K562 (cell line): ENCODE measurements around the gene OCIAD2. TPM values are rescaled to one million over a fixed set of nuclear protein-coding genes. Genes with fewer than 3 reads are reported as not detected.
A peak's percentile ranks its signal among the peaks of the same experiment; 100 is the strongest.

ENCODE experiments used
- ATAC-seq: fragments of 200-7000 bp; cut with Tn5 transposase; 3 replicates; pipeline ENCODE4 v1.9.1; 2020; ENCODE audit warnings: moderate library complexity
- BruUV-seq: library from RNA; stranded (reverse); fragments of 400-500 nt; replicated peaks from 2 replicates; lab custom pipeline; 2021; lab: Mats Ljungman, UMichigan
- CTCF ChIA-PET: fragments of 300-600 bp; formaldehyde crosslinking; extraction: SDS; loops from one replicate; lab custom pipeline; 2021; ENCODE audit warnings: low intra/inter-chr PET ratio; lab: Yijun Ruan, JAX
- POLR2A ChIA-PET: fragments of 300-600, 350-650 bp; sonication (Branson Sonifier 250); formaldehyde crosslinking; extraction: SDS; loops from one replicate; lab custom pipeline; 2021; ENCODE audit warnings: antibody characterized with exemption, inconsistent platforms; lab: Yijun Ruan, JAX
- DNase-seq, 4 experiments: peaks; one replicate each; pipeline versions ENCODE4 v3.0.0 to v3.0.0-alpha.2; 2011 to 2018; ENCODE audit warnings: low spot score in 3 of 4, mixed read lengths in 3 of 4; ENCODE audit errors: extremely low read depth in 1 of 4
- FAIRE-seq: peaks from 2 replicates; lab custom pipeline; 2011; peaks lifted over from hg19 to GRCh38; lab: Jason Lieb, UNC
- H2AFZ ChIP-seq: 2 replicates; pipeline ENCODE4 v1.6.0; 2011; ENCODE audit warnings: low read depth, low read length, control low read depth, inconsistent platforms
- H3K27ac ChIP-seq: fragments of 200-600 bp; 3 replicates; pipeline ENCODE4 v1.8.0; 2011; ENCODE audit warnings: low read depth, mild to moderate bottlenecking, control low read depth, inconsistent platforms, low read length, moderate library complexity, mixed read lengths; ENCODE audit errors: extremely low read depth
- H3K27me3 ChIP-seq, 2 experiments: fragments of 300-600 bp in 1 of 2; 2 replicates in 1 of 2; 3 replicates in 1 of 2; pipeline versions ENCODE4 v1.6.0 to v1.8.0; 2011; ENCODE audit warnings: inconsistent platforms in 2 of 2, low read length in 2 of 2, mild to moderate bottlenecking in 1 of 2, mixed read lengths in 1 of 2, moderate library complexity in 1 of 2; ENCODE audit not compliant: control insufficient read depth in 2 of 2, insufficient read depth in 2 of 2
- H3K36me3 ChIP-seq: fragments of 300-600 bp; 3 replicates; pipeline ENCODE4 v1.8.0; 2011; ENCODE audit warnings: mild to moderate bottlenecking, low read length, inconsistent platforms; ENCODE audit not compliant: control insufficient read depth, insufficient read depth
- H3K4me1 ChIP-seq, 2 experiments: fragments of 200-600 bp in 1 of 2; replicated peaks in 1 of 2; 2 replicates in 1 of 2; 3 replicates in 1 of 2; pipeline versions ENCODE4 v1.5.1 to v1.8.0; 2011; ENCODE audit warnings: inconsistent platforms in 2 of 2, low read length in 2 of 2, mild to moderate bottlenecking in 1 of 2, mixed read lengths in 1 of 2, moderate library complexity in 1 of 2; ENCODE audit not compliant: control insufficient read depth in 2 of 2, insufficient read depth in 2 of 2
- H3K4me2 ChIP-seq: 2 replicates; pipeline ENCODE4 v1.6.1; 2011; ENCODE audit warnings: low read length, control low read depth, inconsistent platforms, mixed read lengths; ENCODE audit not compliant: insufficient read depth
- H3K4me3 ChIP-seq: fragments of 200-600 bp; sonication (generic), shearing (Covaris generic); 2 replicates; pipeline ENCODE4 v1.5.1; 2016; ENCODE audit warnings: control low read depth, inconsistent platforms
- H3K79me2 ChIP-seq: fragments of 200-600 bp; 3 replicates; pipeline ENCODE4 v1.8.0; 2011; ENCODE audit warnings: low read length, inconsistent platforms; ENCODE audit not compliant: control insufficient read depth, insufficient read depth
- H3K9ac ChIP-seq, 2 experiments: 2 replicates each; pipeline versions ENCODE4 v1.6.0 to v1.6.1; 2011; ENCODE audit warnings: low read depth in 2 of 2, low read length in 2 of 2, control low read depth in 1 of 2, inconsistent platforms in 1 of 2, mild to moderate bottlenecking in 1 of 2, mixed read lengths in 1 of 2; ENCODE audit not compliant: insufficient read depth in 1 of 2
- H3K9me1 ChIP-seq: one replicate; pipeline ENCODE4 v1.6.0; 2011; ENCODE audit warnings: inconsistent platforms, mild to moderate bottlenecking, low read length, moderate library complexity; ENCODE audit not compliant: control insufficient read depth, insufficient read depth
- H3K9me3 ChIP-seq: replicated peaks from 2 replicates; pipeline ENCODE4 v1.5.1; 2011; ENCODE audit warnings: low read depth, low read length, inconsistent platforms; ENCODE audit not compliant: control insufficient read depth, insufficient read depth
- H4K20me1 ChIP-seq: replicated peaks from 2 replicates; pipeline ENCODE4 v1.6.1; 2011; ENCODE audit warnings: low read length, inconsistent platforms, mixed read lengths; ENCODE audit not compliant: control insufficient read depth, insufficient read depth
- NFYB ChIP-seq: IDR thresholded peaks from 2 replicates; pipeline ENCODE4 v1.6.1; 2011; ENCODE audit warnings: mild to moderate bottlenecking, moderate library complexity; ENCODE audit not compliant: insufficient read length; ENCODE audit errors: extremely low read depth
- PURB ChIP-seq: sonication (generic); formaldehyde crosslinking; IDR thresholded peaks from 2 replicates; pipeline ENCODE4 v1.9.0; 2021; ENCODE audit warnings: low read depth, mild to moderate bottlenecking, missing genetic modification reagents
- WGBS: fragments of 100-300 bp; shearing (Covaris generic); methylation state at CpG from one replicate; pipeline ENCODE4 v1.1.6; 2016; ENCODE audit warnings: low coverage, mixed read lengths; ENCODE audit not compliant: insufficient coverage; ENCODE audit errors: missing lambda C conversion rate; 5-methylcytosine and 5-hydroxymethylcytosine counted together
- in situ Hi-C: fragments of 300-500 bp; cut with MboI; formaldehyde crosslinking; loops from 4 replicates; pipeline ENCODE4 v1.15.0; 2018; ENCODE audit warnings: inconsistent platforms, mixed read lengths
- intact Hi-C: fragments of 100-400 bp; cut with micrococcal nuclease; formaldehyde crosslinking; loops from 2 replicates; pipeline ENCODE4 v1.14.2; 2022
- polyA plus RNA-seq, 8 experiments: library from polyadenylated mRNA; depleted of rRNA in 4 of 8; stranded (reverse) in 5 of 8; unstranded in 3 of 8; fragments of >200 nt; fragmentation: Nextera tagmentation in 2 of 8; fragmentation: Illumina TruSeq in 1 of 8; extraction: Ambion mirVana in 2 of 8; extraction: Trizol in 1 of 8; gene quantifications; 2 replicates each; pipeline versions ENCODE4 v1.2.1 to v1.2.3, GENCODE V29; 2011 to 2014; ENCODE audit warnings: inconsistent platforms in 1 of 8, missing spikeins in 1 of 8
- total RNA-seq, 7 experiments: library from RNA; depleted of rRNA in 6 of 7; stranded (reverse); fragments of >200 nt in 6 of 7; fragmentation: Illumina TruSeq in 2 of 7; extraction: Trizol in 2 of 7; gene quantifications; 2 replicates each; pipeline versions ENCODE4 v1.2.1 to v1.2.3, GENCODE V29; 2011 to 2021; ENCODE audit warnings: low replicate concordance in 1 of 7
- TF ChIP-seq, protein P1 (sequence below), 3 experiments: IDR thresholded peaks in 2 of 3; conservative IDR thresholded peaks in 1 of 3; 2 replicates each; pipeline ENCODE4 v1.5.1; 2011 to 2012; ENCODE audit warnings: low read length in 3 of 3, mild to moderate bottlenecking in 3 of 3, control low read depth in 2 of 3, improper control_type of control experiment in 1 of 3, inconsistent platforms in 1 of 3, low read depth in 1 of 3, mixed read lengths in 1 of 3, moderate library complexity in 1 of 3; ENCODE audit not compliant: insufficient read depth in 2 of 3
- TF ChIP-seq, protein P2 (sequence below): fragments of 450-650 bp; IDR thresholded peaks from 2 replicates; pipeline ENCODE4 v1.6.1; 2018; ENCODE audit not compliant: partially characterized antibody

The OCIAD2 gene
- total and polyA plus RNA-seq, 9 of the 15 experiments (the other 6 are each of a cell fraction or from before 2014, with no cell fraction given): 0.11 to 0.98 TPM; not detected in 7

DNA sequence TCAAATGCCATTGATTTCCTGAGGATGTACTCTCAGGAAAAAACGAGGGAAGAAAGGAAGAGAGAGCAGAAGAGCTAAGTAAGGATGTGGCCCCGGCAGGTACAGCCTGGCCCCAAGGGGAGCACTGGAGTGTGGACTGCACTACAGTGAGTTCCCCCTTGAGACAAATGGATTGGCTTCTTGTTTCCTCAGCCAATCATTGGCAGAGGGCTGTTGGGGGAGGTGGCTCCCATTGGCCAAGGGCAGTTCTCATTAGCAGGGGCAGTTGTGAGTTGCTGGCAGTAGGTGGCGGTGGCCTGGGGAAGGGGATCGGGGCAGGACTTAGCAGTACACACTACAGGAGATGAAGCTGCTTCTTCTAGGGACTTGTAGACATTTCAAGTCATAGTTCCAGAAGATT lies 24.1 kb upstream of the OCIAD2 start:
- BruUV-seq: no TSS peak
- TF ChIP-seq, protein P1, sequence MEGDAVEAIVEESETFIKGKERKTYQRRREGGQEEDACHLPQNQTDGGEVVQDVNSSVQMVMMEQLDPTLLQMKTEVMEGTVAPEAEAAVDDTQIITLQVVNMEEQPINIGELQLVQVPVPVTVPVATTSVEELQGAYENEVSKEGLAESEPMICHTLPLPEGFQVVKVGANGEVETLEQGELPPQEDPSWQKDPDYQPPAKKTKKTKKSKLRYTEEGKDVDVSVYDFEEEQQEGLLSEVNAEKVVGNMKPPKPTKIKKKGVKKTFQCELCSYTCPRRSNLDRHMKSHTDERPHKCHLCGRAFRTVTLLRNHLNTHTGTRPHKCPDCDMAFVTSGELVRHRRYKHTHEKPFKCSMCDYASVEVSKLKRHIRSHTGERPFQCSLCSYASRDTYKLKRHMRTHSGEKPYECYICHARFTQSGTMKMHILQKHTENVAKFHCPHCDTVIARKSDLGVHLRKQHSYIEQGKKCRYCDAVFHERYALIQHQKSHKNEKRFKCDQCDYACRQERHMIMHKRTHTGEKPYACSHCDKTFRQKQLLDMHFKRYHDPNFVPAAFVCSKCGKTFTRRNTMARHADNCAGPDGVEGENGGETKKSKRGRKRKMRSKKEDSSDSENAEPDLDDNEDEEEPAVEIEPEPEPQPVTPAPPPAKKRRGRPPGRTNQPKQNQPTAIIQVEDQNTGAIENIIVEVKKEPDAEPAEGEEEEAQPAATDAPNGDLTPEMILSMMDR (IDR thresholded peaks at IDR 0.05 in 2 of 3, conservative IDR thresholded peaks at IDR 0.05 in 1 of 3; ENCODE audit: insufficient read depth in 2 of 3, low read depth in 1 of 3, low read length in 3 of 3): peak; percentile 15 to 33 (median 18); a peak in 2 of 6 replicates
- peak; percentile 53 for TF ChIP-seq NFYB
- TF ChIP-seq, protein P2, sequence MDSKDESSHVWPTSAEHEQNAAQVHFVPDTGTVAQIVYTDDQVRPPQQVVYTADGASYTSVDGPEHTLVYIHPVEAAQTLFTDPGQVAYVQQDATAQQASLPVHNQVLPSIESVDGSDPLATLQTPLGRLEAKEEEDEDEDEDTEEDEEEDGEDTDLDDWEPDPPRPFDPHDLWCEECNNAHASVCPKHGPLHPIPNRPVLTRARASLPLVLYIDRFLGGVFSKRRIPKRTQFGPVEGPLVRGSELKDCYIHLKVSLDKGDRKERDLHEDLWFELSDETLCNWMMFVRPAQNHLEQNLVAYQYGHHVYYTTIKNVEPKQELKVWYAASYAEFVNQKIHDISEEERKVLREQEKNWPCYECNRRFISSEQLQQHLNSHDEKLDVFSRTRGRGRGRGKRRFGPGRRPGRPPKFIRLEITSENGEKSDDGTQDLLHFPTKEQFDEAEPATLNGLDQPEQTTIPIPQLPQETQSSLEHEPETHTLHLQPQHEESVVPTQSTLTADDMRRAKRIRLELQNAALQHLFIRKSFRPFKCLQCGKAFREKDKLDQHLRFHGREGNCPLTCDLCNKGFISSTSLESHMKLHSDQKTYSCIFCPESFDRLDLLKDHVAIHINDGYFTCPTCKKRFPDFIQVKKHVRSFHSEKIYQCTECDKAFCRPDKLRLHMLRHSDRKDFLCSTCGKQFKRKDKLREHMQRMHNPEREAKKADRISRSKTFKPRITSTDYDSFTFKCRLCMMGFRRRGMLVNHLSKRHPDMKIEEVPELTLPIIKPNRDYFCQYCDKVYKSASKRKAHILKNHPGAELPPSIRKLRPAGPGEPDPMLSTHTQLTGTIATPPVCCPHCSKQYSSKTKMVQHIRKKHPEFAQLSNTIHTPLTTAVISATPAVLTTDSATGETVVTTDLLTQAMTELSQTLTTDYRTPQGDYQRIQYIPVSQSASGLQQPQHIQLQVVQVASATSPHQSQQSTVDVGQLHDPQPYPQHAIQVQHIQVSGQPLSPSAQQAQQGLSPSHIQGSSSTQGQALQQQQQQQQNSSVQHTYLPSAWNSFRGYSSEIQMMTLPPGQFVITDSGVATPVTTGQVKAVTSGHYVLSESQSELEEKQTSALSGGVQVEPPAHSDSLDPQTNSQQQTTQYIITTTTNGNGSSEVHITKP: peak; percentile 87
- no peak for TF ChIP-seq PURB (CRISPR knock-in tag)
- ATAC-seq (peak; percentile 93), DNase-seq (peak; percentile 26 to 43 (median 32)), FAIRE-seq (no peak)
- intact Hi-C loops: no loop called here
- Histone ChIP-seq H3K9me1 (no peaks in the 10 kb centered on the region), H3K27me3 (no peaks in the 10 kb centered on the region), H3K79me2 (no peaks in the 10 kb centered on the region), H3K4me3 (no peak overlapping the region), H3K36me3 (no peaks in the 10 kb centered on the region), H4K20me1 (no peaks in the 10 kb centered on the region), H3K9me3 (no peaks in the 10 kb centered on the region), H3K27ac (no peak overlapping the region), H3K4me1 (no peaks in the 10 kb centered on the region), H3K9ac (no peak overlapping the region), H2AFZ (no peak overlapping the region), H3K4me2 (no peak overlapping the region)
- CTCF ChIA-PET: interaction anchor here (0.9 kb wide), 1 partner anchor 151 kb away, joined by 3 read pairs; no protein-coding TSS in a partner anchor
- in situ Hi-C loops: no loop called here
- WGBS: 16% methylated on average over 2 of the region's 4 CpGs
- POLR2A ChIA-PET: no interaction called here
